Hepatic stellate cell (primary cell): ENCODE measurements around the gene HOXA13.

Experiments
- DNase-seq: peaks from one replicate; pipeline ENCODE4 v3.0.0; 2011; ENCODE audit warnings: low spot score

The HOXA13 gene

DNA sequence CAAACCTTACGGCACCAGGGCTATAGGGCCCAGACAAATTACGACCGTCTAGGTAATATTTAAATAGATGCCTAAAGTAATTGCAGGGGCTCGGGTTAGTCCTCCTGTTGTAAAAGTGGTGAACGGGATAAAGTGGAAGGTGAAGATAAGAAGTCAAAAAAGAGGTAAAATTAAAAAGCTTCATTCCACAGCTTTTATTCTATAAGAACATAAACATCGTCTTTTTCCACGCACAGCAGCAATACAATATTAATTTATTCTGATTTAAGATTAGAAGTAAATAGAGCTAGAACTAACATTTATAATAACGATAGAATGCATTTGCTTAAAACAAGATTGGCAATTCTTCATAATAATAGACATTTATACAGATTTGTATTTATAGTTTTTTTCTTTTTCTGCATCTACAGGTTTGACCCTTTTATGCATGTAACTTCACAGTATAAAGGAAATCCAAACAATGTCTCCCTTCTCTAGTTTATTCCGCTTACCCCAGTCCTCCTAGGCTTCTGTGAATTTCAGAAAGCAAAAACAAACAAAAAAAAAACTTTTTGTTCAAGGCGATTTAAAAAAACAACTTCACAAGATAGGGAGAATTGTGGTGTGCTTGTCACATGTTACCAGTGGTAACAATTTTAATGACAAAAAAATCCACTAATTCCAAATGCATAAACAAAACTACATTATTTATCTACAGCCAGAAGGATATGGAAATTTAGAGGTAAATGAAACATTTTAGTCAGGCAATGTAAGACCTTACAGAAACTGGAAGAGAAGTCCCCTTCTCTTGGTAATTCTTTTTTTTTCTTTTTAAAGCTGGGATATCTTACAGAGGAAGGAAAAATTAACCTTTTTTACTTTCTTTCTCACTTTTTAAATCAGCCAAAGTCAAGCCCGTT, 29.2 kb downstream of the HOXA13 start:
- no peak for DNase-seq

DNA sequence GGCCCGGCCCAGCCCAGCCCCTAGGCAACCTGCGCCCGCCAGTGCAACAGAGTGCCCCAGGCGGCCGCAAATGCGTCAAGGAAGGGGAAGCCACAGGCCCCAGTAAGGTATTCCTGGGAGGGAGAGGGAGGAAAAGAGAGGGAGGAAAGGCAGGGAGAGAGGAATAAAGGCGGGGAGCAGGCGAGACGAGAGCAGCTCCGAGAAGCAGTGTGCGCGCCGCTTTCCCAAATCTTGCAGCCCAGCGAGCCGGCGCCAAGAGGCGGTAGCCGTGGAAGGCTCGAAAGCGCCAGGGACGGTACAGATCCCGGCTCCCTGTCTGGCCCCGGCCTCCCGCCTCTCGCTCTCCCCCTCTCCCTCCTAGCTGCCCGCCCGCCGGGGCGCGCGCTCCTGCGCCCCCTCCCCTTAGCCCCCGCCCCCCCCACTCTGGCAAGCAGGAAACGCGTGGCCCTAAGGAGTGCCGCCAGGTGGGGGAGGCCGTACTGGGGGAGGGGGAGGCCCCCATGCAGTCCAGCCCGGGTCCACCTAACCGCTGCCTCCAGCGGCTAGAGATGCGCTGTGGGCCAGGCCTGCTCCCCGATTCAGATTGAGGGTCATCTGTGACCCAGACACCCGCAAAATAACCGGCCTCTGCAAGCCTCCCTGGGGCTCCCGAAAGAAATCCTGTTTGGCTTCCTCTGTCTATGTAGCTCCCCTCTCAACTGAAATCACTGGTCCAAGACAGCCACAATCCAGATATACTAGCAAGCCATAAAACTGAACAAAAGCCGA, 30.0 kb downstream of the HOXA13 start:
- DNase-seq: no peak

DNA sequence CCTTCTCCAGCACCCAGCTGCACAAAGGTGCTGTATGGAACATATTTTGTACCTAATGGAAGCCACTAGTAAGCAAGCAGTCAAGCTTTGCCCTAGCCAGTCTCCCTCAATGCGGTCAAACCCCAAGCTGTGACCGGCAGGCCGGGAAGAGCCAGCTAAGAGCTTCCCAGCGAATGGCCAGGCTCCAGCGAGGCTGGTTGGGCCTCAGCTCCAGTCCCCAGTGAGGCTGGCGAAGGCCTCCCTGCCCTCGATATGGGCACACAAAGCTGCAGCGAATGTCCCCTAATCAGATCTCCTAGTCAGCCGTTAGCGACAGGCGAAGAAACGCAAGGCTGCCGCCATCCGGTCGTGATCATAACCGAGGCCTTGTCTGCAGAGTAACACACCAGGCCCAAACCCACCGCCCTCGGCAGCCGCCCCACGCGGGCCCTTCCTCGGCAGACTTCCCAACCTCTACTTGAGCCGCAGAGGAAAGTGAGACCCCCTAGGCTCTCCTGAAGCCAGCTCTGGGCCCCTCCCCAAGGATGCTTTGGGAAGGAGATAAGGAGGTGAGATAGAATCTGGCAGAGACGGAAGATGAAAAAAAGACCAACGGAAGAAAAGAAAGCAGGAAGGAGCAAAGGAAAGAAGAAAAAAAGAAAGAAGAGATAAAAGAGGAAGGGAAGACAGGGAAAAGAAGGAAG, 31.5 kb downstream of the HOXA13 start:
- DNase-seq: no peak

DNA sequence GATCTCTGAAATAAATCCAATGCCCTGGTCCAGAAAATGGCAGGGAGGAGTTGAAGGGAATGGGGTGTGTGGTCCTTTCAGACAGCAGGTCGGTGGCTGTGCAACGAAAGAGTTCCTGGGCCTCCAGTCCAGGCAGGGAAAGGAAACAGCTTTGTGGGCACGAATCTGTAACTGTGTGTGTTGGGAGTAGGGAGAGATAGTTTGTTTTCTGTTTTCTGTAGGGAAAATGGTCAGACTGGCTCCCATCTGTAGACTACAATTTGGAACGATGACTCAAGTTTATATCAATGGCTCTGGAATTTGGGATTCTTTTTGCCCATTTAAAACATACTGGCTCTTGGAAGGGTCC, 32.0 kb downstream of the HOXA13 start:
- DNase-seq: no peak

DNA sequence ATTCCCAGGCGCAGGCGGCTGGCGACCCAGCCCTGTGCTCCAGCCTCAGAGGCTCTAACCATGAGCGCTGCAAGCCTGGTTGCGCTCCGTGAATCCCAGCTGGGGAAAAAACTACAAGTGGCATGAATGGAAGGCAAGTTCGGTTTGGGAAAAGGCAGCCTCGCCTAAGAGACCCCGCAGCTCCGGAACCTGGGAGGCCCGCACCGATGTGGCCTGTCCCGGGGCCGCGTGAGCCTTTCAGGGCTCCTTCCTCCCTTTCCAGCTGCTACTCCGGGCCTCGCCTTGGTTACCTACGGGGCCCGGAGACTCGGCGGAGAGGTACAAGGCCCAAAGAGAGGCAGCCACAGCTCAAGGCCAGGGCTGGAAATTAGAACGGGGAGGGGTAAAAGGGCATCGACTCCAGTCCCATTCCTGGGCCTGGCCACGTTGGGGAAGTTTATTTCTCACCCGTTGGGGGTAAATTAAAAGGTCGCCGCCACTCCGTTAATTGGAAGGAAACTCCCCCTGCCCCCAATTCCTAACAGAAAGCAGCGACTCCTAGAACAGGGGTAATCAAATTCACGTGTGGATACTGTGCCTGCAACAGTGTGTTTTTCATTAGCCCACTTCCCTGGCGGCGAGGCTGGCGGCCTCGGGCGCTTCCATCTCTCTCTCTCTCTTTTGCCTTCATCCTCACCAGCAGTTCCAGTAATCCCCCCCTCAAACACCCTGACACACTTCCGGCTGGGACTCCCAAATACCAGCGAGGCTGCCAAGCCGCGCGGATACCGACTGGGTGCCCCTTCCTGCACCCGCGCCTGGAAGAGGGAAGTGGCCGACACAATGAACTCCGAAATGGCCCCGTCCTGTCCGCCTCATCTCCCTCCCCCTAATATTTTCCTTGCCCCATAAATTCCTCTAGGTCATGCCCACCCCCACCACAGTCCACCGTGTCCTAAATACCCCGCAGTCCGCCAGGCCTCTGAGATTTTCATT, 33.1 kb downstream of the HOXA13 start:
- no peak for DNase-seq

DNA sequence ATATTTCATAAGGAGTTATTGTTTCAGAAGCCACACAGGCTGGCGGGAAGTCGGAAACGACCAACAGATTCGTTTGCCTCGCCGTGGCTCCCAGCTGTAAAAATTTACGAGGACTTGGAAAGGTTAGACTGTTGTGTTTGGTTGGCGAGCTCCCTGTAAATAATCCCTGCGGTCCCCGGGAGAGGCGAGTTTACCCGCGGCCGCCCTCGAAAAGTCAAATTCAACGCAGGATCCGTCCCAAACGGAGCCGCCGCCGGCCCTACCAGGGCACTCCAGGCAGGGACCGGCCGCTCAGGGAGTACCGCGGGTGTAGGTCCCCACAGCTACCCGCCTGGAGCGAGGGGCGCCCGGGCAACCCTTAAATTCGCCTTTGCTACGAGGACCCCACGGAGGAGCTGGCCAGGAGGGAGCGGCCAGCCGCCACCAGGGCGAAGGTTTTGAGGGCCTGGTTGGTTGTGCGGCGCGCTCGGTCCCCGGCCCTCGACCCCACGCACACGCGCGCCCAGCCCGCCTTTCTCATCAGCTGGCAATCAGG, 33.8 kb downstream of the HOXA13 start:
- DNase-seq: no peak

DNA sequence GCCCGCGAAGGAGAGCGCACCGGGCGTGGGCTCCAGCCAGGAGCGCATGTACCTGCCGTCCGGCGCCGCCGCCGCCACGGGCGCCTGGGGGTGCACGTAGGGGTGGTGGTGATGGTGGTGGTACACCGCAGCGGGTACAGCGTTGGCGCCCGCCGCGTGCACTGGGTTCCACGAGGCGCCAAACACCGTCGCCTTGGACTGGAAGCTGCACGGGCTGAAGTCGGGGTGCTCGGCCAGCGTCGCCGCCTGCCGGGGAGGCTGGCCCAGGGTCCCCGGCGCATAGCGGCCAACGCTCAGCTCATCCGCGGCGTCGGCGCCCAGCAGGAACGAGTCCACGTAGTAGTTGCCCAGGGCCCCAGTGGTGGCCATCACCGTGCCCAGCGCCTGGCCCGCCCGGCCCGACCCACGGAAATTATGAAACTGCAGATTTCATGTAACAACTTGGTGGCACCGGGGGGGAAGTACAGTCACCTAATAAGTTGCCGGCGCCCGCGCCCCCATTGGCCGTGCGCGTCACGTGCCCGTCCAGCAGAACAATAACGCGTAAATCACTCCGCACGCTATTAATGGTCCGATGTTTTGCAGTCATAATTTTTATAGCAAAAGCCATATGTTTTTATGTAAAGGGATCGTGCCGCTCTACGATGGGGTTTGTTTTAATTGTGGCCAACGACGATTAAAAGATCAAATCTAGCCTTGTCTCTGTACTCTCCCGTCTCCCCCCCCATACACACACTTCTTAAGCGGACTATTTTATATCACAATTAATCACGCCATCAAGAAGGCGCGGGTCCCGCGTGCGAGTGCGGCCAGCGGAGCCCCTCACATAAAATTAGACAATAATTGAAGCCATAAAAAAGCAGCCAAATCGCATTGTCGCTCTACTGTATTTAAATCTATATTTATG, 34.5 kb downstream of the HOXA13 start, which contains the start of gene HOXA9:
HOXA9 (minus strand) TSS at position 449 of the 907 bp plus-strand sequence; CDS start at position 369, 80 bp downstream.
- no peak for DNase-seq

DNA sequence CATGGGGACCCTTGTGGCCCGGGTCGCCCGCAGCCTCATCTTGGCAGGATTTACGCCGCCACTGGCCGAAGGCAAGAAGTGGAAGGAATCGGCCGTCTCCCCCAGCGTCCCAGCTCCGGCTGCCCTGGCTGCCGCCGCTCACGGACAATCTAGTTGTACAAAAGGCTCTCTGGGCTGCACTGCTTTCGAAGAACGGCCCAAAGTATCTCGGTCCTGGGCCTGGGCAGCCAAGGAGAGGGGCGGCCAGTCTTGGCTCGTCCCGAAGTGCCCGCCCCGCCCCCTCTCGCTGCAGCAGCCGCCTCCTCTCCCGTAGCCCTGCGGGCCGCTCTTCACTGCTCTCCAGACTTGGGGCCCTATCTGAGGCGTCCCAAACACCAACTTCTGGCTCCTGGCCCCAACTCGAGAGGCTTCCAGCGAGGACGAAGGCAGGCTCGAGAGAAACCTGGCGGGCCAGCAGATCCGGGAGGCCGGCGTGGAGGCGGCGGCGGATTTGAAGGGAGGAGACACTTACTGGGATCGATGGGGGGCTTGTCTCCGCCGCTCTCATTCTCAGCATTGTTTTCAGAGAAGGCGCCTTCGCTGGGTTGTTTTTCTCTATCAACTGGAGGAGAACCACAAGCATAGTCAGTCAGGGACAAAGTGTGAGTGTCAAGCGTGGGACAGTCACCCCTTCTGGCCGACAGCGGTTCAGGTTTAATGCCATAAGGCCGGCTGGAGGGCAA, 35.4 kb downstream of the HOXA13 start:
- DNase-seq: no peak

DNA sequence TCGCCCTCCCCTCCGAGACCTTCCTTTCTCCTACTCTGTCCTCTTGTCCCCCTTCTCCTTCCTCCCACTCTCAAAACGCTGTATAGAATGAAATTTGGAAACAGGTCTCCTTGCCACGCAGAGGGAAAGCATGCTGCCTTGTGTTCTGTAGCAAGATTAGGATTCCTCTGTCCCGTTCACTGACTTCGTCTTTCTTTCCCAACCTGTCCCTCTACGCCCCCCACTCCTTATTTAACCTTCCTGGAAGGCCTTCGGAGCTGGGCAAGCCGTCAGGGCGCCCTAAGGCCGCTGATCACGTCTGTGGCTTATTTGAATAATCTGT, 35.9 kb downstream of the HOXA13 start:
- no peak for DNase-seq

DNA sequence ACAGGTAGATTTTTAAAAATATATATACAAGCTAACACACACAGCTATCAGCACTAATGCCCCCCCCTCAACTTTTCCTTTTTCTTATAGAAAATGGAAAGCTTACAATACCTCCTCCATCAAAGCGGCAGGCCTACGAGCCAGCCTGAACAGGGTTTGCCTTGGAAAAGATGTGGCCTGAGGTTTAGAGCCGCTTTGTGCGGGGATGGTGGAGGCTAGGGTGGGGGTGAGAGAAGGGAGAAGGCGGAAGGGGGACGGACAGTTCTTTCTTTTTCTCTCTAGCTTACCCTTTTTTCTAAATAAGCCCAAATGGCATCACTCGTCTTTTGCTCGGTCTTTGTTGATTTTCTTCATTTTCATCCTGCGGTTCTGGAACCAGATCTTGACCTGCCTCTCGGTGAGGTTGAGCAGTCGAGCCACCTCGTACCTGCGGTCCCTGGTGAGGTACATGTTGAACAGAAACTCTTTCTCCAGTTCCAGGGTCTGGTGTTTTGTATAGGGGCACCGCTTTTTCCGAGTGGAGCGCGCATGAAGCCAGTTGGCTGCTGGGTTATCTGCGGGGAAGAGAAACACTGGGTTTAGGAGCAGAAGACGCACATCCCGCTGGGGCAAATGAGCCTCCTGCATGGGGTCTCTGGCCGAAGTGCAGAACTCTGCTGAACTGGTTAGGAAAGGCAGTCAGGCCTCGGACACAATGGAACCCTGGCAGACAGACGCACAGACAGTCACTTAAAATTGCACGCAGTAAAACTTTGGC, 36.4 kb downstream of the HOXA13 start:
- no peak for DNase-seq

DNA sequence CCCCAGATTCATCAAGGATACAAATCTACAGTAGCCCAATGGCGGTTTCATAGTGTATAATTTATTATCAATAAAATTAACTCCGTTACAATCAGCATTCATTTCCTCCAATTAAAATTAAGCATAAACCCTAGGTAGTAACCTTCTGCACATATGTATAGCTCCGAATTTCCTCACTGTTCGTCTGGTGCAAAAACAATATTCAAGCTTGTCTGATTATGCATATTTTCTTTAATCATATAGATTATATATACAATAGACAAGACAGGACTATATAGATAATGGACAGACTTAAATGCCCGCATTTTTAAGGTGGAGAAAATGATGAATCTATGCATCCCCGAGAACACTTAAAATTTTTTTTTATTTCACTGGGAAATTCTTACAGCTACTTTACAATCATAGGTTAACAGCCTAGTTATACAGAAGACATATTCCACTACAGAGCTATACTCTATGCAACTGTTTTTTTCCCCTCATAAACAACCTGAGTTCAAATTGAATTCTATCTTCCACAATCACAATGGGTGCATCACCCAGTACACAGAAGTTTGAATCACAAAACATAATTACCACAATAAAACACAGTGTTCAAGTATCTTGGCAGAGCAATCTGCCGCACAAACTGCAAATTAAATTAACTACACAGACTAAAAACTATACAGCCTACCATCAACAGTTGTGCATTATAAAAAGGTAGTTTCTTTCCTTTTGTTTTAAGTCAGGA, 37.2 kb downstream of the HOXA13 start:
- no peak for DNase-seq

DNA sequence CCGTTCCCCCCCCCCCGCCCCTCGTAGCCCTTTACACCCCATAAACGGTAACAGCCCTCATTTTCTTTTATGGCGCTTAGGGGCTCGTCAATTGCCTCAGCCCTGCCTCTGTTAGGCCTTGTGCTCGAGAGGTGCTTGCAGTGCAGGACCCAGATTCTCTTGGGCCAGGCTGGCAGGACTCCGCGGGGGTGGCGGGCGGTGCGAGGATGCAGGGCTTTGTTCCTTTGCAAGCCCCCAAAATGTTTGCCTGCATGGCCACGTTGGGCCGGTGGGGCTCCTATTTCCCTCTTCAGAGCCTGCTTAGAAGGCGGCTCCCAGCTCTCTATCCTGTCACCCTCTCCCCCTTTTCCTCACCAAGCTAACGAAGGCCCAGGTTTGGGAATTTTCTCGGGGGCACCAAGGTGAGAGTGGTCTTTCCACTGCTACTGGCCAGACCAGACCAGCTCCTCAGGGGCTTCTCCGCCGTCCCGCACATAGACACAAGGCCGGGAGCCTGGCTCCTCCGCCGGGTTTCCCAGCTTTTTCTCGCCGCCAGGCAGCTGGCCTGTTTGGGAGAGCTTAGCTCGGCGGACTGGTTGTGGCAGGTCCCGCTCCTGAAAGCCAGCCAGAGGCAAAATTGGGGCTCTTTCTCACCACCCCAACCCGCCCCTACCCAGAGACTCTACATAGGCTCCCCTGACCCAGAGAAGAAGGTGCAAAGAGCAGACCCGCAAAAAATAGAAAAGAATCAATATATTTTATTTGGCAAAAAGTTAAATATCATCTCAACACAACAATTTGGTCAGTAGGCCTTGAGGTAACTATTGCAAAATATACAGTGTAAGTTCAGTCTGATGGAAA, 38.0 kb downstream of the HOXA13 start:
- no peak for DNase-seq

DNA sequence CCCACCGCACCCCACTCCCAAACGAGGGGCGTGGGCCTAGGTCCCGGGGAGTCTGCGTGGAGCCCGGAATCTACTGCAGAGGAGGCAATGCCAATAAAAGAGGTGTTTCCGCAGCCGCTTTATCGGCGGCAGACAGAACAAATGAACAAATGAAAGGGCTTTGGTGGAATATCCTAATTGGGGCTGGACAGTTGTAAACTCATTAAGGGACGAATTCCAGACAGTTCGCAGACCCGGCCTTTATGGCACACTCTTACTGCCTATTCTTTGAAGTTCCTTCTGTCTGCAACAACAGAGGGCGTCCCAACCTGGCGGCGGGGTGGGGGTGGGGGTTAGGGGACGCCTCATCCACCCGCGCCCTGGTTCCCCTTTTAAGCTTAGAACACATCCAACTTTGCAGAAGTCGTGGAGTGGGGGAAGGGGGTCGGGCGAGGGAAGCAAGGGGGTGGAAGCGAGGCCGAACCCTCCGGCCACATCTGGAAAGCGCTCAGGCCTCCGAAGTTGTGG, 38.6 kb downstream of the HOXA13 start:
- DNase-seq: no peak

DNA sequence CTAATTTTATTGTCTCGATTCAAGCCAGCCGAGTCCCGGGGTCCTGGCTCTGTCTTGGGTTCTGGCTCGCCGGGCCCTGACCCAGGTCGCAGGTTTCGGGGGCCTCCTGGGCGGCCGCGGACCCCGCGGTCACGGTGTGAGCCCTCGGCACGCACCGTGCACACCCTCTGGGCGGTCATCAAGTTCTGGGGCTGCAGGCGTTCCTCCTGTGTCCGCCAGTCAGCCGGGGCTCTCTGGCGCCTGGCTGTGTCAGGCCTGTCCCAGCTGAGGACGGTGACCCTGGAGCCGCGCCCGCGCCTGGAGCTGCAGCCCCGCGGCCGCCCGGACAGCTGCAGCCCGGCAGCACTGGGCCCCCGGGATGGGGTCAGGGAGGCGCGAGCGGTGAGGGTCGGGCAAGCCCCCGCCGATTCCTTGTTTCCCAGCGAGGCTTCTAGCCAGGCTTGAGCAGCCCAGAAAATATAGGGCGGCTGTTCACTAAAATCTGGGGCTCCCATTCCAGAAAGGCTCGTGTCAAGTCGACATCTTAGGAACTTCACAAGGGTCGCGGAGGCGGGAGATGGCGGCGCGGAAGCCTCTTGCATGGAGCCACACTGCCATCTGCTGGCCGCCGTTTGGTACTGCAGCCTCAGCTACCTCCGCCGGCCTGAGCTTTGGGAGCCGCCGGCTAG, 39.2 kb downstream of the HOXA13 start:
- peak; percentile 87 for DNase-seq

DNA sequence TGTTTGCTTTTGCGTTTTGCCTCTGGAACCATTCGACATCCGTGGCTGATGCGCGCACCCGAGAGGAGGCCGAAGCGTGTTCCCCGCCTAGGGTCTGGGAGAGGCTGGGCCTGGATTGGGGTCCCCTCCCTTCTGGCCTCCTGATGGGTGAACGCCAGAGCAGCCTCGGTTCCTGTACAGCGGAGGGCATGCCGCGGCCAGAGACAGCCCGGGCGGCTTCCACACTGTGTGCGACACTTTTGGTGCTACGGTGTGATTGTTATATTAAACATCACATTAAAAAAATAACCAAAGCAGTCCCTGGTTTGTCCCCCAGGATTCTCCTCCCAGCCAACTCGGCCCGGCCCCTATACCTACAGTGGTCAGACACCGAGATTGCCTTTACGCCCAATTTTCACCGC, 39.7 kb downstream of the HOXA13 start:
- no peak for DNase-seq
